IgD-negative memory B cell (primary cell): Measurements from ENCODE around the gene RIMS1. TPM values are rescaled to one million over a fixed set of nuclear protein-coding genes. Genes with fewer than 3 reads are reported as not detected.
A peak's percentile ranks its signal among the peaks of the same experiment; 100 is the strongest.

Source experiments
- H3K27ac Mint-ChIP-seq, 3 donors: one replicate each; pipeline ENCODE4 v1.8.0; 2020 to 2022; ENCODE audit warnings: mild to moderate bottlenecking in 3 of 3, mixed read lengths in 3 of 3, moderate library complexity in 1 of 3
- H3K27me3 Mint-ChIP-seq: one replicate; pipeline ENCODE4 v1.8.0; 2021; ENCODE audit warnings: mixed read lengths
- H3K36me3 Mint-ChIP-seq: one replicate; pipeline ENCODE4 v1.8.0; 2020; ENCODE audit warnings: mild to moderate bottlenecking, mixed read lengths
- H3K4me1 Mint-ChIP-seq, 3 donors: one replicate each; pipeline ENCODE4 v1.8.0; 2020 to 2022; ENCODE audit warnings: mixed read lengths in 3 of 3, mild to moderate bottlenecking in 1 of 3
- H3K4me3 Mint-ChIP-seq, 4 donors: one replicate each; pipeline ENCODE4 v1.8.0; 2020 to 2022; ENCODE audit warnings: mild to moderate bottlenecking in 4 of 4, mixed read lengths in 4 of 4, moderate library complexity in 3 of 4
- H3K9me3 Mint-ChIP-seq, 3 donors: one replicate each; pipeline ENCODE4 v1.8.0; 2020 to 2021; ENCODE audit warnings: mixed read lengths in 3 of 3, mild to moderate bottlenecking in 1 of 3
- polyA plus RNA-seq: library from polyadenylated mRNA; unstranded; fragments of 300-500 nt; fragmentation: Illumina TruSeq; gene quantifications from one replicate; pipeline ENCODE4 v1.2.3, GENCODE V29; 2021

RIMS1 gene
- polyA plus RNA-seq, 1 donor from 2014 or later: not detected

DNA sequence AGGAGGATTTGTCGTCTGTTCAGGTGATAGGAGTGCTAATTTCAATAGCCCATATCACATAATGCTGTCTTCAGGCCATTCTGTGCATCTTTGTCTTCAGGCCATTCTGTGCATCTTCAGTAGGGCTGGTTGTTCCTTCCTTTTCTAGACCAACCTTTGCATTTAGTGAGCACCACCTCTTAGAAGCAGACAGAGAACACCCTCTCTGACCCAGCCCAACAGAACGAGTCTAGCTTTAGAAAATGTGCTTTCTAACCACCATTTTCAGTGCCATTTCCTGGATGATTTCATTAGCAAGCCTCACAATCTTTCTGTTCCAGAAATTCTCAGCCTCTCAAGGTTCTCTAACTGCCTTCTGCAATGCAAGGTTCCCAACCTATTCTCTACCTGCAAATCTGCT is 520.2 kb downstream of the RIMS1 start:
- Mint-ChIP-seq H3K36me3 (no peaks in the 10 kb centered on the region), H3K27me3 (peaks cover 1% of the 10 kb centered on the region), H3K4me3 (no peak overlapping the region), H3K9me3 (no peaks in the 10 kb centered on the region), H3K4me1 (peaks cover 4 to 5% (median 5%) of the 10 kb centered on the region in 3 donors), H3K27ac (no peak overlapping the region)

GRCh38 chr6:72410769-72411168 is 524.4 kb downstream of the RIMS1 start:
- H3K9me3 Mint-ChIP-seq: no peaks in the 10 kb centered on the region
- H3K4me3 Mint-ChIP-seq: no peak overlapping the region
- no peaks in the 10 kb centered on the region for H3K36me3 Mint-ChIP-seq
- H3K27ac Mint-ChIP-seq: no peak overlapping the region
- peaks cover 3 to 11% (median 8%) of the 10 kb centered on the region in 3 donors for H3K4me1 Mint-ChIP-seq
- peaks cover 10% of the 10 kb centered on the region for H3K27me3 Mint-ChIP-seq

GRCh38 chr6:72411872-72412708 is 525.7 kb downstream of the RIMS1 start:
- Mint-ChIP-seq H3K9me3 (no peaks in the 10 kb centered on the region), H3K4me3 (no peak overlapping the region), H3K36me3 (no peaks in the 10 kb centered on the region), H3K4me1 (peaks cover 0 to 5% (median 4%) of the 10 kb centered on the region in 3 donors), H3K27me3 (peaks cover 11% of the 10 kb centered on the region), H3K27ac (no peak overlapping the region)

- Mint-ChIP-seq H3K4me3 (no peak overlapping the region), H3K27me3 (peaks cover 11% of the 10 kb centered on the region), H3K27ac (no peak overlapping the region), H3K4me1 (peaks cover 0 to 5% (median 4%) of the 10 kb centered on the region in 3 donors), H3K36me3 (no peaks in the 10 kb centered on the region), H3K9me3 (no peaks in the 10 kb centered on the region)
Observed at GRCh38 chr6:72412709-72413044, 526.3 kb downstream of the RIMS1 start.

GRCh38 chr6:72413884-72414283 is 527.5 kb downstream of the RIMS1 start:
- Mint-ChIP-seq H3K27me3 (peaks cover 11% of the 10 kb centered on the region), H3K27ac (peak overlapping the region in 1 of 3 donors; percentile 43), H3K4me3 (no peak overlapping the region), H3K4me1 (peaks cover 0 to 5% (median 4%) of the 10 kb centered on the region in 3 donors), H3K9me3 (no peaks in the 10 kb centered on the region), H3K36me3 (no peaks in the 10 kb centered on the region)

GRCh38 chr6:72414657-72415056 is 528.3 kb downstream of the RIMS1 start:
- Mint-ChIP-seq H3K4me1 (peaks cover 0 to 5% (median 4%) of the 10 kb centered on the region in 3 donors), H3K9me3 (no peaks in the 10 kb centered on the region), H3K27me3 (peaks cover 11% of the 10 kb centered on the region), H3K4me3 (no peak overlapping the region), H3K27ac (no peak overlapping the region), H3K36me3 (no peaks in the 10 kb centered on the region)

DNA sequence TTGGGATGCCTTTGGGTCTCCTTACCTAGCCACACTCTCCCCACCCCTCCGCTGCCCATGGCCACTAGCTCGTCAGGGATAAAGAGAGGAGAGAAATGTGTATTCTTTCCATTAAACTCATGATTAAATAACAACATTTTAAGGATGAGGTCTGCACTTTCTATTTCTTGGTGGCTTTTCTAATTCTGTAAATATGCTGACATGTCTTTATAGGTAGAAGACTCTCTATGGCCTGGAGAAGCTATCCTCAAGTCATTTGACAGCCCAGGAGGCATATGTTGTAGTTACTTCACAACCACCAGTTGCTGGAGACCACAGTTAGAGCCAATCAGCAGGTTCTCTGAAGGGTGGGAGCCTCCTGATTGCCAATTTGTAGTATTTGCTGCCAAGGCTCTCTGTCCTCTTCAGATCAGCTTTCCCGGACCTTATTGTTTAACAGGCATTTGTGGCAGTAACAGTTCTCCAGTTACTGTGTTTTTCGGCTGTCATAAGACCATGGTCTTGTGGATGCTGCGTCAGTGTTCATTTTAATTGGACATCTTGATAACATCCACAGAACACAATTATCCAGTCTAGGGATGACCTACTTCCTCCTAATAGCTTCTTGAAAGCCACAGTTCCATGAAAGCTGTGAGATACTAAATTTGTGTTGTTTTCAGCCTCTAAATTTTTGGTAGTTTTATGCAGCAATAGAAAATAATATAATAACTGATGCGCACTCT is 530.6 kb downstream of the RIMS1 start:
- Mint-ChIP-seq H3K36me3 (no peaks in the 10 kb centered on the region), H3K4me1 (peaks cover 2 to 6% (median 4%) of the 10 kb centered on the region in 3 donors), H3K27ac (no peak overlapping the region), H3K27me3 (peaks cover 14% of the 10 kb centered on the region), H3K4me3 (no peak overlapping the region), H3K9me3 (no peaks in the 10 kb centered on the region)

DNA sequence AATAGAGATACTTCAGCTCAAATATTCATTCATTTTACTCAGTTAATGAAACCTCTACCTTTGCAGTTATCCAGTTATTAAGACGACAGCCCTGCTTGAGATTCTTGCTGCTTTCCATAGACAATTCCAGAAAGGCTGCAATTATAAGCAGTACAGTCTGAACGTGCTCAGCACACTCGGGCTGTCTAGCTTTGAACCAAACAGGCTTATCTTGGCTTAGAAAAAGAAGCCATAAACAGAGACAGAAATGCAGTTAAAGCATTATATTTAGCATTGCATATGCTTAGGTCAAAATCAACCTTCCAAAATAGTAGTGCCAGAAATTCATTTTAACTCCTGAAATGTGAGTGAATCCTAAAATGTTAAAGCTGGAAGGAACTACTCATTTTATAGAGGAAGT is 531.4 kb downstream of the RIMS1 start:
- H3K27me3 Mint-ChIP-seq: peaks cover 14% of the 10 kb centered on the region
- H3K36me3 Mint-ChIP-seq: no peaks in the 10 kb centered on the region
- no peak overlapping the region for H3K27ac Mint-ChIP-seq
- H3K4me3 Mint-ChIP-seq: no peak overlapping the region
- H3K4me1 Mint-ChIP-seq: peaks cover 0 to 4% (median 3%) of the 10 kb centered on the region in 3 donors
- H3K9me3 Mint-ChIP-seq: no peaks in the 10 kb centered on the region

GRCh38 chr6:72418495-72418894 is 532.1 kb downstream of the RIMS1 start:
- Mint-ChIP-seq H3K9me3 (no peaks in the 10 kb centered on the region), H3K27ac (no peak overlapping the region), H3K4me3 (no peak overlapping the region), H3K27me3 (peaks cover 14% of the 10 kb centered on the region), H3K4me1 (peaks cover 0 to 4% (median 3%) of the 10 kb centered on the region in 3 donors), H3K36me3 (no peaks in the 10 kb centered on the region)

DNA sequence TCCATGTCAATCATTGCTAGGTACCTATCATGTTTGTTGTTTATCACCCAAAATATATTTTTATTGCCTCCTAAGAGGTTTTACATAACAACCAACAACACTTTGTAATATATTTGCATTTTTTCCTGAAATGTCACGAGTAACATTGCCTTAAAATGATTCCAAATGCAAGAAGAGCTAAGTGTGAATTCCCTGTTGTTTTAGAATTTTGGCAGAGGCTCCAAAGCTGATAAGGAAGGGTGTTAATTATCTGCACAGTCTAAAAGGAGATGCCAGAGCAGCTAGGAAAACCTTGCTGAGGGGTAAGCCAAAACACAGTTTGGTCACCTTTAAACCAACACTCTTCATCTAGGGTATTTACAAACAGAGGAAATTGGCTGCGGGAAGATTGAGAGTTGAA is 533.6 kb downstream of the RIMS1 start:
- H3K9me3 Mint-ChIP-seq: no peaks in the 10 kb centered on the region
- H3K36me3 Mint-ChIP-seq: no peaks in the 10 kb centered on the region
- no peak overlapping the region for H3K27ac Mint-ChIP-seq
- no peak overlapping the region for H3K4me3 Mint-ChIP-seq
- H3K27me3 Mint-ChIP-seq: peaks cover 6% of the 10 kb centered on the region
- peaks cover 0 to 4% (median 3%) of the 10 kb centered on the region in 3 donors for H3K4me1 Mint-ChIP-seq

- Mint-ChIP-seq H3K36me3 (no peaks in the 10 kb centered on the region), H3K4me1 (peaks cover 0 to 4% (median 3%) of the 10 kb centered on the region in 3 donors), H3K27ac (no peak overlapping the region), H3K9me3 (no peaks in the 10 kb centered on the region), H3K4me3 (no peak overlapping the region), H3K27me3 (peaks cover 6% of the 10 kb centered on the region)
Observed at GRCh38 chr6:72420409-72420808, 534.1 kb downstream of the RIMS1 start.

- Mint-ChIP-seq H3K4me1 (peaks cover 0 to 4% (median 3%) of the 10 kb centered on the region in 3 donors), H3K36me3 (no peaks in the 10 kb centered on the region), H3K9me3 (no peaks in the 10 kb centered on the region), H3K4me3 (no peak overlapping the region), H3K27me3 (peaks cover 3% of the 10 kb centered on the region), H3K27ac (no peak overlapping the region)
Observed at GRCh38 chr6:72421387-72421786, 535.0 kb downstream of the RIMS1 start.

DNA sequence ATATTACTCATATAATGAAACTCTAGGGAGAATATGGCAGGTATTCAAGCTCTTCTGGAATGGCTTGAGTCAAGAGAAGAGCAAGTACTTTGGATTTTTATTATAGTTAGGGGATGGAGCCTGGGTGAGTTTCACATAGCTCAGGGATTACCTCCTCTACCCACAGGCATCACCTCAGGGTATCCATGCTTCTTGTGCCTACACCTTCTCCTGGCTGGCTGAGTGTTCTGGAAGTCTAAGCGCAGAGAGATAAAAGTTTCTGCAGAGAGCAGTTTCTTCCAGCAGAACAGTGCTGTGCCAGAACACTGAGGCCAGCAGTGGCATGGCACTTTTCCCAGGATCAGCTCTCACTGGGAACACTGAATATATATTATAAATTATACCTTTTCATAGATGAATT is 535.8 kb downstream of the RIMS1 start:
- Mint-ChIP-seq H3K27me3 (peaks cover 3% of the 10 kb centered on the region), H3K27ac (no peak overlapping the region), H3K9me3 (no peaks in the 10 kb centered on the region), H3K4me3 (no peak overlapping the region), H3K4me1 (peaks cover 0 to 4% (median 3%) of the 10 kb centered on the region in 3 donors), H3K36me3 (no peaks in the 10 kb centered on the region)

DNA sequence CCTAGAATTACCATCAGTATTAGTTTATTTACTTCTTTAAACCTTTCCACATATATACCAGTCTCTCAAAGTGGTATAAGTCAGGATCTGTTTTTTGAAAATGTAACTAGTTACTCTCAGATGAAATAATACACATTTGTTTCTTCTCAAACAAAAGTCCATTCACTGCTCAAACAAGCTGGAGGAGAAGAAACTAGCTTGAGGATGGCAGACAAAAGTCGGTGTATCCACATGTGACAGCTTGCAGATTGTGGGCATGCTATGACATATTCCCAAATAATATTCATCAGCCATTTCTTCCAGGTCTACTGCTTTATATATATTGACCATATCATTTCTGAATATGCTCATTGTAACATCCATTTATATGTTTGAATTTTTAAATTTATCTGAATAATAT is 538.1 kb downstream of the RIMS1 start:
- no peaks in the 10 kb centered on the region for H3K36me3 Mint-ChIP-seq
- no peak overlapping the region for H3K4me3 Mint-ChIP-seq
- H3K27me3 Mint-ChIP-seq: peaks cover 3% of the 10 kb centered on the region
- peaks cover 0 to 5% (median 3%) of the 10 kb centered on the region in 3 donors for H3K9me3 Mint-ChIP-seq
- peaks cover 0 to 4% (median 3%) of the 10 kb centered on the region in 3 donors for H3K4me1 Mint-ChIP-seq
- H3K27ac Mint-ChIP-seq: no peak overlapping the region

DNA sequence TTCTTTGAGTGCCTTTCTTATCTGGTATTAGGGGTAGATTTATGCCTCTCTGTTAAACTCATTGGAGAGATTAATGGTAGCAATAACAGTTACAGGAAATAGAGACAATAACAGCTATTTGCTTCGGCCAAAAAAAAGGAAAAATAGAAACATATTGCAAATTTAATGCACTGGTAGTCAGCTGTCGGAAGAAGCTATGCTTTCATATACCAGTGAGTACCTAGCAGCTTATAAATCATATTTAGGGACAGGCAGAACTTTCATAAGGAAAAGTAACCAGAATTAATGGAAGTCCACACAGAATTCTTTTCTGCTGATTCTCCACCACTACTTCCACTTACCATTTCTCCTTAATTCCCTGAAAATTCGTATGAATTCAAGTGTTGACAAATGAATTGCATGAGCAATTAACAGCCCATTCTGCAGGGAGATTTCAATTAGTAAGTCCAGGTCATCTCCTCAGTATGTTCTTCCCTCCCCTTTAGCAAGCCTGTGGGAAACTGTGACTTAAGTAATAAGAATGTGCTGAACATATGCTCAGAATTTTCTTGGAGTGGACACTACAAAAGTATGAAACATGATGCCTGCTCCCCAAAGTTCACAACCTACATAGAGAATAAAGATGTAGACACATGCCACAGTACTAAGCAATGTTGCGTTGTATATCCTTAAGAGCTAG is 538.8 kb downstream of the RIMS1 start:
- Mint-ChIP-seq H3K27me3 (peaks cover under 1% of the 10 kb centered on the region), H3K4me3 (no peak overlapping the region), H3K36me3 (no peaks in the 10 kb centered on the region), H3K4me1 (peaks cover 0 to 4% (median 3%) of the 10 kb centered on the region in 3 donors), H3K27ac (no peak overlapping the region), H3K9me3 (peaks cover 0 to 5% (median 3%) of the 10 kb centered on the region in 3 donors)
